HEK293T (cell line): ENCODE data around the gene C1QL3.

ENCODE experiments used
- CTCF ChIA-PET: fragments of 350-600 bp; formaldehyde crosslinking; extraction: SDS; loops from one replicate; lab custom pipeline; 2021; ENCODE audit warnings: antibody characterized with exemption, inconsistent platforms; lab: Yijun Ruan, JAX
- POLR2A ChIA-PET: fragments of 350-600 bp; formaldehyde crosslinking; extraction: SDS; loops from one replicate; lab custom pipeline; 2020; ENCODE audit warnings: antibody characterized with exemption, inconsistent platforms; lab: Yijun Ruan, JAX
- DNase-seq: peaks from one replicate; pipeline ENCODE4 v3.0.0; 2012; ENCODE audit warnings: mixed read lengths; ENCODE audit errors: extremely low spot score
- BHLHE40 ChIP-seq: fragments of 450-650 bp; IDR thresholded peaks from 2 replicates; pipeline ENCODE4 v1.6.1; 2016; ENCODE audit warnings: mild to moderate bottlenecking, moderate library complexity, borderline replicate concordance
- CTBP1 ChIP-seq: fragments of 450-650 bp; IDR thresholded peaks from 2 replicates; pipeline ENCODE4 v1.6.1; 2016; ENCODE audit warnings: borderline replicate concordance
- ELF4 ChIP-seq: fragments of 450-650 bp; IDR thresholded peaks from 2 replicates; pipeline ENCODE4 v1.6.1; 2017; ENCODE audit warnings: antibody characterized with exemption
- FOXA1 ChIP-seq: fragments of 450-650 bp; IDR thresholded peaks from 2 replicates; pipeline ENCODE4 v1.6.1; 2016; ENCODE audit warnings: mild to moderate bottlenecking
- FOXK2 ChIP-seq: fragments of 450-650 bp; IDR thresholded peaks from 2 replicates; pipeline ENCODE4 v1.6.1; 2016; ENCODE audit warnings: mild to moderate bottlenecking
- HDGF ChIP-seq: fragments of 450-650 bp; IDR thresholded peaks from 2 replicates; pipeline ENCODE4 v1.6.1; 2017; ENCODE audit warnings: antibody characterized with exemption, borderline replicate concordance
- LEF1 ChIP-seq: fragments of 450-650 bp; IDR thresholded peaks from 2 replicates; pipeline ENCODE4 v1.6.1; 2017; ENCODE audit warnings: mild to moderate bottlenecking, borderline replicate concordance
- SUZ12 ChIP-seq: fragments of 450-650 bp; IDR thresholded peaks from 2 replicates; pipeline ENCODE4 v1.6.1; 2016; ENCODE audit warnings: mild to moderate bottlenecking
- TARDBP ChIP-seq: fragments of 450-650 bp; IDR thresholded peaks from 2 replicates; pipeline ENCODE4 v1.6.1; 2016
- ZNF384 ChIP-seq: fragments of 450-650 bp; IDR thresholded peaks from 2 replicates; pipeline ENCODE4 v1.6.1; 2016
- TF ChIP-seq, protein P1 (sequence below): fragments of 450-650 bp; IDR thresholded peaks from 2 replicates; pipeline ENCODE4 v1.6.1; 2016

The C1QL3 gene

DNA sequence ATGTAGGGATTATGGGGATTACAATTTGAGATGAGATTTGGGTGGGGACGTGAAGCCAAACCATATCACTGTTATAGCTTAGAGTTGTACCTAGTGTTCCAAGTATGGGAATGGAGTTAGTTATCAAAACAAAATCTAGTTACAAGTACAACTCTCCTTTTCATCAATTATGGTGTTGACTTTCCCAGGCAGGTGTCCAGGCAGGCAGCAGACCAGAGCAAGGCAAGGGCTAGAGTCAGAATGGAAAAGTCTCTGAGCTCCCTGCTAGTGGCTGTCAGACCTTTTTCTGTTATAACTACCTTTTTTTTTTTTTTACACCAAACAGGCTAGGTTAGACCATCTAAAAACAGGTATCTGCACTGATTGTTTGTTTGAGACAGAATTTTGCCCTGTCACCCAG is 55.7 kb downstream of the C1QL3 start:
- POLR2A ChIA-PET: interaction anchor here (0.6 kb wide), 1 partner anchor 29 kb away, joined by 3 read pairs; the partner anchor contains the start of gene PTER
- CTCF ChIA-PET: interaction anchor here (0.6 kb wide), 1 partner anchor 195 kb away, joined by 3 read pairs; no protein-coding TSS in a partner anchor
- no peak for DNase-seq
- TF ChIP-seq ZNF384: no peak
- TF ChIP-seq FOXA1: no peak
- TF ChIP-seq CTBP1: no peak
- TF ChIP-seq LEF1: no peak
- TF ChIP-seq BHLHE40: no peak
- TF ChIP-seq, protein P1, sequence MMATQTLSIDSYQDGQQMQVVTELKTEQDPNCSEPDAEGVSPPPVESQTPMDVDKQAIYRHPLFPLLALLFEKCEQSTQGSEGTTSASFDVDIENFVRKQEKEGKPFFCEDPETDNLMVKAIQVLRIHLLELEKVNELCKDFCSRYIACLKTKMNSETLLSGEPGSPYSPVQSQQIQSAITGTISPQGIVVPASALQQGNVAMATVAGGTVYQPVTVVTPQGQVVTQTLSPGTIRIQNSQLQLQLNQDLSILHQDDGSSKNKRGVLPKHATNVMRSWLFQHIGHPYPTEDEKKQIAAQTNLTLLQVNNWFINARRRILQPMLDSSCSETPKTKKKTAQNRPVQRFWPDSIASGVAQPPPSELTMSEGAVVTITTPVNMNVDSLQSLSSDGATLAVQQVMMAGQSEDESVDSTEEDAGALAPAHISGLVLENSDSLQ: no peak
- no peak for TF ChIP-seq FOXK2
- TF ChIP-seq HDGF: no peak
- TF ChIP-seq ELF4: no peak
- TF ChIP-seq TARDBP: no peak
- TF ChIP-seq SUZ12: no peak
